WTC11 (cell line): ENCODE results near the gene MBIP. TPM values are rescaled to one million over a fixed set of nuclear protein-coding genes. Genes with fewer than 3 reads are reported as not detected.

ENCODE experiments used
- ATAC-seq: fragments of 200-7000 bp; cut with Tn5 transposase; 2 replicates; pipeline ENCODE4 v1.10.0; 2021; ENCODE audit warnings: mild to moderate bottlenecking, moderate library complexity
- CTCF ChIA-PET: fragments of 300-600 bp; sonication (Branson Sonifier 250); formaldehyde crosslinking; loops from one replicate; lab custom pipeline; 2021; ENCODE audit warnings: antibody characterized with exemption; lab: Charles Lee
- POLR2A ChIA-PET: fragments of 350-600 bp; sonication (Branson Sonifier 250); formaldehyde crosslinking; loops from one replicate; lab custom pipeline; 2021; ENCODE audit warnings: antibody characterized with exemption; lab: Charles Lee
- DNase-seq: peaks from one replicate; pipeline ENCODE4 v3.0.0; 2021; ENCODE audit warnings: low spot score
- H3K27ac Mint-ChIP-seq: 2 replicates; pipeline ENCODE4 v1.8.0; 2021; ENCODE audit warnings: mixed read lengths
- H3K27me3 Mint-ChIP-seq: 2 replicates; pipeline ENCODE4 v1.8.0; 2021; ENCODE audit warnings: low read depth, mild to moderate bottlenecking, moderate library complexity, mixed read lengths
- H3K36me3 Mint-ChIP-seq: 2 replicates; pipeline ENCODE4 v1.8.0; 2021; ENCODE audit warnings: mixed read lengths
- H3K4me1 Mint-ChIP-seq: 2 replicates; pipeline ENCODE4 v1.8.0; 2022; ENCODE audit warnings: mixed read lengths
- H3K4me3 Mint-ChIP-seq: 2 replicates; pipeline ENCODE4 v1.8.0; 2021; ENCODE audit warnings: mild to moderate bottlenecking, moderate library complexity, mixed read lengths
- H3K9me3 Mint-ChIP-seq: 2 replicates; pipeline ENCODE4 v1.8.0; 2021; ENCODE audit warnings: mixed read lengths
- ATF3 ChIP-seq: sonication (generic); formaldehyde crosslinking; conservative IDR thresholded peaks from 2 replicates; pipeline ENCODE4 v1.8.1; 2022; ENCODE audit warnings: mild to moderate bottlenecking, missing genetic modification reagents
- CREB1 ChIP-seq: sonication (generic); formaldehyde crosslinking; IDR thresholded peaks from 2 replicates; pipeline ENCODE4 v1.8.0; 2023; ENCODE audit warnings: mild to moderate bottlenecking, missing genetic modification reagents
- CREM ChIP-seq: sonication (generic); formaldehyde crosslinking; IDR thresholded peaks from 2 replicates; pipeline ENCODE4 v1.8.1; 2022; ENCODE audit warnings: mild to moderate bottlenecking, missing genetic modification reagents, moderate library complexity
- FOXP1 ChIP-seq: sonication (generic); formaldehyde crosslinking; IDR thresholded peaks from 2 replicates; pipeline ENCODE4 v1.8.0; 2022; ENCODE audit warnings: missing genetic modification reagents, mild to moderate bottlenecking, moderate library complexity, borderline replicate concordance
- IRF1 ChIP-seq: sonication (generic); formaldehyde crosslinking; IDR thresholded peaks from 2 replicates; pipeline ENCODE4 v1.8.0; 2023; ENCODE audit warnings: missing genetic modification reagents
- JAZF1 ChIP-seq: fragments of 250-450 bp; sonication (Bioruptor Pico); IDR thresholded peaks from 2 replicates; pipeline ENCODE4 v1.9.0; 2021; ENCODE audit warnings: moderate library complexity, mild to moderate bottlenecking, inconsistent platforms
- MLX ChIP-seq: sonication (generic); formaldehyde crosslinking; IDR thresholded peaks from 2 replicates; pipeline ENCODE4 v1.8.1; 2023; ENCODE audit warnings: mild to moderate bottlenecking, missing genetic modification reagents, moderate library complexity
- NFYB ChIP-seq: sonication (generic); formaldehyde crosslinking; conservative IDR thresholded peaks from 2 replicates; pipeline ENCODE4 v1.8.0; 2022; ENCODE audit warnings: low read depth, missing genetic modification reagents
- NR2C2 ChIP-seq: sonication (generic); formaldehyde crosslinking; IDR thresholded peaks from 2 replicates; pipeline ENCODE4 v1.8.0; 2022; ENCODE audit warnings: mild to moderate bottlenecking, missing genetic modification reagents
- TEAD4 ChIP-seq: sonication (generic); formaldehyde crosslinking; IDR thresholded peaks from 2 replicates; pipeline ENCODE4 v1.8.0; 2022; ENCODE audit warnings: mild to moderate bottlenecking, missing genetic modification reagents
- USF2 ChIP-seq: sonication (generic); formaldehyde crosslinking; IDR thresholded peaks from 2 replicates; pipeline ENCODE4 v1.8.1; 2023; ENCODE audit warnings: mild to moderate bottlenecking, missing genetic modification reagents, moderate library complexity
- ZNF219 ChIP-seq: sonication (generic); formaldehyde crosslinking; IDR thresholded peaks from 2 replicates; pipeline ENCODE4 v1.8.0; 2023; ENCODE audit warnings: missing genetic modification reagents, mild to moderate bottlenecking, borderline replicate concordance
- ZNF232 ChIP-seq: sonication (generic); formaldehyde crosslinking; IDR thresholded peaks from 2 replicates; pipeline ENCODE4 v1.8.0; 2022; ENCODE audit warnings: mild to moderate bottlenecking, missing genetic modification reagents
- ZNF263 ChIP-seq: sonication (generic); formaldehyde crosslinking; IDR thresholded peaks from 2 replicates; pipeline ENCODE4 v1.8.1; 2022; ENCODE audit warnings: low read depth, mild to moderate bottlenecking, moderate library complexity, missing genetic modification reagents
- ZNF396 ChIP-seq: fragments of 250-450 bp; sonication (Bioruptor Pico); IDR thresholded peaks from 2 replicates; pipeline ENCODE4 v1.8.0; 2021; ENCODE audit warnings: mild to moderate bottlenecking, moderate library complexity, borderline replicate concordance
- ZNF423 ChIP-seq: fragments of 250-450 bp; sonication (Bioruptor Pico); IDR thresholded peaks from 2 replicates; pipeline ENCODE4 v2.1.2; 2022; ENCODE audit warnings: mild to moderate bottlenecking, moderate library complexity
- ZNF671 ChIP-seq: fragments of 250-450 bp; sonication (Bioruptor Pico); IDR thresholded peaks from 2 replicates; pipeline ENCODE4 v1.8.0; 2021; ENCODE audit warnings: mild to moderate bottlenecking
- total RNA-seq: library from RNA; stranded (reverse); gene quantifications from 3 replicates; pipeline ENCODE4 v1.2.3, GENCODE V29; 2021
- TF ChIP-seq, protein P1 (sequence below): sonication (generic); formaldehyde crosslinking; IDR thresholded peaks from 2 replicates; pipeline ENCODE4 v1.8.0; 2022; ENCODE audit warnings: mild to moderate bottlenecking, missing genetic modification reagents
- TF ChIP-seq, protein P2 (sequence below): sonication (generic); formaldehyde crosslinking; IDR thresholded peaks from 2 replicates; pipeline ENCODE4 v1.8.1; 2023; ENCODE audit warnings: mild to moderate bottlenecking, missing genetic modification reagents, borderline replicate concordance

Gene MBIP
- total RNA-seq, 1 experiment from 2014 or later: 18.4 TPM

- ChIA-PET CTCF (interaction anchor here (0.7 to 1.8 kb wide), 3 partner anchors 14 to 199 kb away, joined by 4 to 5 read pairs (median 4); no protein-coding TSS in a partner anchor), POLR2A (no interaction called here)
- Mint-ChIP-seq H3K4me1 (peaks cover 59% of the 10 kb centered on the region), H3K27me3 (peaks cover 92% of the 10 kb centered on the region), H3K4me3 (no peak overlapping the region), H3K36me3 (no peaks in the 10 kb centered on the region), H3K27ac (no peak overlapping the region), H3K9me3 (no peaks in the 10 kb centered on the region)
- DNase-seq (no peak), ATAC-seq (no peak)
- TF ChIP-seq TEAD4 (CRISPR knock-in tag) (no peak), ZNF219 (no peak), ZNF263 (no peak), ZNF423 (CRISPR knock-in tag) (no peak), CREB1 (CRISPR knock-in tag) (no peak), JAZF1 (CRISPR knock-in tag) (no peak), ATF3 (CRISPR knock-in tag) (no peak), NFYB (CRISPR knock-in tag) (no peak), NR2C2 (CRISPR knock-in tag) (no peak), MLX (no peak)
These were observed 52.3 kb downstream of the MBIP start for GRCh38 chr14:36268121-36268520.

DNA sequence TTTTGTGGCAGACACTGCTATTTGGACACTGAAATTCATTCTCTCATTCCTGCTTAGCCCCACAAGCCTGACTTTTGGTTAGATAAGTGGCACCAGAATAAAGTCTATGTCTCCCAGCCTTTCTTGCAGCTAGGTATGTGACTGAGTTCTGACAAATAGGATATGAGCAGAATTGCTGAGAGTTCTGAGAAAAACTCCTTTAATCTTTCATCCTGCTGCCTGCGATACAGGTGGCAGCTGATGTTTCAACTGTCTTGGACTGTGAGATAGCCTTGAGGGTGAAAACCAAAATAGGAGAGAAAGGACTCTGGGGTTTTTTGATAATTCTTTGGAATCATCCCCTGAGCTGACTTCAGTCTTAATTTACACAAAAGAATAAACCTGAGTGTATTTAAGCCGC, 55.8 kb downstream of the MBIP start:
- POLR2A ChIA-PET: no interaction called here
- ATAC-seq: no peak
- peaks cover 25% of the 10 kb centered on the region for H3K4me1 Mint-ChIP-seq
- H3K36me3 Mint-ChIP-seq: no peaks in the 10 kb centered on the region
- no peak overlapping the region for H3K4me3 Mint-ChIP-seq
- no peak for DNase-seq
- no peak overlapping the region for H3K27ac Mint-ChIP-seq
- no peaks in the 10 kb centered on the region for H3K9me3 Mint-ChIP-seq
- CTCF ChIA-PET: no interaction called here
- H3K27me3 Mint-ChIP-seq: peaks cover 66% of the 10 kb centered on the region
- TF ChIP-seq IRF1 (no peak), CREM (CRISPR knock-in tag) (no peak), ZNF671 (CRISPR knock-in tag) (no peak), FOXP1 (CRISPR knock-in tag) (no peak), ZNF423 (CRISPR knock-in tag) (no peak), ZNF263 (no peak), ZNF396 (CRISPR knock-in tag) (no peak), USF2 (CRISPR knock-in tag) (no peak), JAZF1 (CRISPR knock-in tag) (no peak), ZNF232 (CRISPR knock-in tag) (no peak)
- TF ChIP-seq, protein P1, sequence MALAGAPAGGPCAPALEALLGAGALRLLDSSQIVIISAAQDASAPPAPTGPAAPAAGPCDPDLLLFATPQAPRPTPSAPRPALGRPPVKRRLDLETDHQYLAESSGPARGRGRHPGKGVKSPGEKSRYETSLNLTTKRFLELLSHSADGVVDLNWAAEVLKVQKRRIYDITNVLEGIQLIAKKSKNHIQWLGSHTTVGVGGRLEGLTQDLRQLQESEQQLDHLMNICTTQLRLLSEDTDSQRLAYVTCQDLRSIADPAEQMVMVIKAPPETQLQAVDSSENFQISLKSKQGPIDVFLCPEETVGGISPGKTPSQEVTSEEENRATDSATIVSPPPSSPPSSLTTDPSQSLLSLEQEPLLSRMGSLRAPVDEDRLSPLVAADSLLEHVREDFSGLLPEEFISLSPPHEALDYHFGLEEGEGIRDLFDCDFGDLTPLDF (CRISPR knock-in tag): no peak
- TF ChIP-seq, protein P2, sequence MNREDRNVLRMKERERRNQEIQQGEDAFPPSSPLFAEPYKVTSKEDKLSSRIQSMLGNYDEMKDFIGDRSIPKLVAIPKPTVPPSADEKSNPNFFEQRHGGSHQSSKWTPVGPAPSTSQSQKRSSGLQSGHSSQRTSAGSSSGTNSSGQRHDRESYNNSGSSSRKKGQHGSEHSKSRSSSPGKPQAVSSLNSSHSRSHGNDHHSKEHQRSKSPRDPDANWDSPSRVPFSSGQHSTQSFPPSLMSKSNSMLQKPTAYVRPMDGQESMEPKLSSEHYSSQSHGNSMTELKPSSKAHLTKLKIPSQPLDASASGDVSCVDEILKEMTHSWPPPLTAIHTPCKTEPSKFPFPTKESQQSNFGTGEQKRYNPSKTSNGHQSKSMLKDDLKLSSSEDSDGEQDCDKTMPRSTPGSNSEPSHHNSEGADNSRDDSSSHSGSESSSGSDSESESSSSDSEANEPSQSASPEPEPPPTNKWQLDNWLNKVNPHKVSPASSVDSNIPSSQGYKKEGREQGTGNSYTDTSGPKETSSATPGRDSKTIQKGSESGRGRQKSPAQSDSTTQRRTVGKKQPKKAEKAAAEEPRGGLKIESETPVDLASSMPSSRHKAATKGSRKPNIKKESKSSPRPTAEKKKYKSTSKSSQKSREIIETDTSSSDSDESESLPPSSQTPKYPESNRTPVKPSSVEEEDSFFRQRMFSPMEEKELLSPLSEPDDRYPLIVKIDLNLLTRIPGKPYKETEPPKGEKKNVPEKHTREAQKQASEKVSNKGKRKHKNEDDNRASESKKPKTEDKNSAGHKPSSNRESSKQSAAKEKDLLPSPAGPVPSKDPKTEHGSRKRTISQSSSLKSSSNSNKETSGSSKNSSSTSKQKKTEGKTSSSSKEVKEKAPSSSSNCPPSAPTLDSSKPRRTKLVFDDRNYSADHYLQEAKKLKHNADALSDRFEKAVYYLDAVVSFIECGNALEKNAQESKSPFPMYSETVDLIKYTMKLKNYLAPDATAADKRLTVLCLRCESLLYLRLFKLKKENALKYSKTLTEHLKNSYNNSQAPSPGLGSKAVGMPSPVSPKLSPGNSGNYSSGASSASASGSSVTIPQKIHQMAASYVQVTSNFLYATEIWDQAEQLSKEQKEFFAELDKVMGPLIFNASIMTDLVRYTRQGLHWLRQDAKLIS (CRISPR knock-in tag): no peak
